HepG2 (cell line): ENCODE measurements around the gene UBE2B. TPM values are rescaled to one million over a fixed set of nuclear protein-coding genes. Genes with fewer than 3 reads are reported as not detected.

Source experiments
- FOXK2 ChIP-seq: fragments of 450-650 bp; IDR thresholded peaks from 2 replicates; pipeline ENCODE4 v1.6.1; 2016
- HNRNPH1 ChIP-seq: fragments of 200-400 bp; formaldehyde crosslinking; optimal IDR thresholded peaks from 2 replicates; pipeline ENCODE3; 2017; ENCODE audit warnings: mild to moderate bottlenecking, low read depth, low read length
- KIAA2018 ChIP-seq: sonication (generic); formaldehyde crosslinking; IDR thresholded peaks from 2 replicates; pipeline ENCODE4 v1.5.0; 2020; ENCODE audit warnings: mild to moderate bottlenecking, missing genetic modification reagents, borderline replicate concordance
- KLF6 ChIP-seq: IDR thresholded peaks from 2 replicates; pipeline ENCODE4 v1.8.0; 2016; ENCODE audit warnings: missing biosample characterization, missing genetic modification reagents
- KMT2A ChIP-seq: sonication (generic); formaldehyde crosslinking; IDR thresholded peaks from 2 replicates; pipeline ENCODE4 v1.4.0; 2020; ENCODE audit warnings: missing genetic modification reagents
- MTA1 ChIP-seq: sonication (generic); formaldehyde crosslinking; IDR thresholded peaks from 2 replicates; pipeline ENCODE4 v1.4.0; 2020; ENCODE audit warnings: missing genetic modification reagents, mild to moderate bottlenecking, borderline replicate concordance
- REL ChIP-seq: sonication (generic); formaldehyde crosslinking; conservative IDR thresholded peaks from 2 replicates; pipeline ENCODE4 v1.8.0; 2022; ENCODE audit warnings: mild to moderate bottlenecking, missing genetic modification reagents, moderate library complexity
- RELA ChIP-seq: sonication (generic); formaldehyde crosslinking; IDR thresholded peaks from 2 replicates; pipeline ENCODE4 v1.4.0; 2020; ENCODE audit warnings: missing genetic modification reagents
- TARDBP ChIP-seq: sonication (generic); formaldehyde crosslinking; IDR thresholded peaks from 2 replicates; pipeline ENCODE4 v1.8.0; 2022; ENCODE audit warnings: mild to moderate bottlenecking, missing genetic modification reagents
- ZNF24 ChIP-seq: fragments of 450-650 bp; IDR thresholded peaks from 2 replicates; pipeline ENCODE4 v1.6.1; 2017; ENCODE audit warnings: antibody characterized with exemption, mild to moderate bottlenecking
- ZNF354B ChIP-seq: sonication (generic); formaldehyde crosslinking; IDR thresholded peaks from 2 replicates; pipeline ENCODE4 v1.8.0; 2022; ENCODE audit warnings: mild to moderate bottlenecking, missing genetic modification reagents
- ZNF431 ChIP-seq: sonication (generic); formaldehyde crosslinking; IDR thresholded peaks from 2 replicates; pipeline ENCODE4 v1.9.0; 2022; ENCODE audit warnings: missing genetic modification reagents, low read depth, mild to moderate bottlenecking, borderline replicate concordance
- ZNF432 ChIP-seq: sonication (generic); formaldehyde crosslinking; IDR thresholded peaks from 2 replicates; pipeline ENCODE4 v1.5.0; 2020; ENCODE audit warnings: missing genetic modification reagents, mild to moderate bottlenecking, borderline replicate concordance
- ZNF512 ChIP-seq: sonication (generic); formaldehyde crosslinking; IDR thresholded peaks from 2 replicates; pipeline ENCODE4 v1.4.0; 2020; ENCODE audit warnings: mild to moderate bottlenecking, missing genetic modification reagents
- ZNF543 ChIP-seq: sonication (generic); formaldehyde crosslinking; IDR thresholded peaks from 2 replicates; pipeline ENCODE4 v1.4.0; 2020; ENCODE audit warnings: mild to moderate bottlenecking, missing genetic modification reagents
- polyA plus RNA-seq, 8 experiments: library from polyadenylated mRNA; depleted of rRNA in 3 of 8; stranded (reverse) in 7 of 8; unstranded in 1 of 8; fragments of >200 nt; fragmentation: Illumina TruSeq in 4 of 8; extraction: Trizol in 4 of 8; gene quantifications; 2 replicates each; pipeline versions ENCODE4 v1.2.1 to v1.2.3, GENCODE V29; 2011 to 2016; ENCODE audit warnings: low read depth in 4 of 8, missing spikeins in 1 of 8, mixed read lengths in 1 of 8; ENCODE audit not compliant: insufficient read depth in 1 of 8
- total RNA-seq, 5 experiments: library from RNA; depleted of rRNA; stranded (reverse); fragments of >200 nt; fragmentation: Illumina TruSeq; extraction: Trizol; gene quantifications; 2 replicates each; pipeline ENCODE4 v1.2.3, GENCODE V29; 2016; ENCODE audit warnings: low read depth in 1 of 5
- TF ChIP-seq, protein P1 (sequence below): sonication (generic); formaldehyde crosslinking; IDR thresholded peaks from 2 replicates; pipeline ENCODE4 v1.5.0; 2020; ENCODE audit warnings: mild to moderate bottlenecking, missing genetic modification reagents, moderate library complexity

UBE2B gene
- total and polyA plus RNA-seq, 2 of the 13 experiments (the other 11 are each of a cell fraction or from before 2014, with no cell fraction given), result 25.2 to 56.0 TPM

DNA sequence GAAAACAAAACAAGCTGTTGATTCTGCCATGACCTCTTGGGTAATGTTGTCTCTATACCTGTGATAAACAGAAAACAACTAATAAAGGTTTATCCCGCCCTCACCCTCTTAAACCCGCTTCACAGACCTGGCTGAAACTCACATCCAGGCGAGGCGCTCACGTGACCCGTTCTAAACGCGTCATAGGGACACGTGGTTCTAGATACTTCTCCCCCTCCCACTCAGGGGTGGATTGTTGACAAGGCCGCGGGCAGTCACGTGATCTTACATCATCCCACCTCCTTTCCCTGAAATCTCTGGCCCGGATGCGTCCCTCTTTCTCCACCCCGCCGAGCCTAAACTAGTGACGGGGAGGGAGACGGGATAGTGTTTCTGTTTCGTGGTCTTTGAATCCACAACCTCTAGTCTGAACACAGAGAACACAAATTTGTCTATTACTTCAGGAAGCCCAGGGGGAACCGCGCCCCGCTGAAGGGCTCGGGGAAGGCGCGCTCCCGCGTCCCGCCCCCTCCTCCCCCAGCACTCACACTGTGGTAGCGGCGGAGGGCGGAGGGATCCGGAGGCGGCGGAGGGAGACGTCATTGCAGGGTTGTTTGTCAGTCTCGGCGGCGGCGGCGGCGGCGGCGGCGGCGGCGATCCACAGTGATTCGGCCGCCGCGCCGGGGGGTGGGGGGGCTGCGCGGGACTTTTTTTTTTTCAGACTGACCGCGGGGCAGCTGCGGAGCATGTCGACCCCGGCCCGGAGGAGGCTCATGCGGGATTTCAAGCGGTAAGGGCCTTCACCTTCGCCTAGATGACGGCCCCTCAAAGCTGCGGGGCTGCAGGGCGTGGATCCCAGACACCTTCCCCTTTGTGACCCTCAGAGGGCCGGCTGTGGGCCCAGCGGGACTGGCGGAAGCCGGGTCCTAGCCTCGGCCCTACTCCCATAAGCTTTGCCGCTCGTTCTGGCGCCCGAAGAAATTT lies at the start of gene UBE2B (continued):
- TF ChIP-seq KIAA2018 (CRISPR knock-in tag) (no peak), ZNF24 (no peak), ZNF512 (CRISPR knock-in tag) (no peak), REL (CRISPR knock-in tag) (no peak), ZNF354B (CRISPR knock-in tag) (no peak), RELA (CRISPR knock-in tag) (no peak), MTA1 (CRISPR knock-in tag) (peak; percentile 61; the same call in 1 of the 2 replicates), KLF6 (CRISPR knock-in tag) (peak; percentile 97), ZNF431 (CRISPR knock-in tag) (peak; percentile 42; the same call in 1 of the 2 replicates), ZNF543 (peak; percentile 33; the same call in 1 of the 2 replicates), TARDBP (peak; percentile 91), ZNF432 (CRISPR knock-in tag) (no peak), FOXK2 (peak; percentile 99), HNRNPH1 (no peak), KMT2A (CRISPR knock-in tag) (peak; percentile 52)
- TF ChIP-seq, protein P1, sequence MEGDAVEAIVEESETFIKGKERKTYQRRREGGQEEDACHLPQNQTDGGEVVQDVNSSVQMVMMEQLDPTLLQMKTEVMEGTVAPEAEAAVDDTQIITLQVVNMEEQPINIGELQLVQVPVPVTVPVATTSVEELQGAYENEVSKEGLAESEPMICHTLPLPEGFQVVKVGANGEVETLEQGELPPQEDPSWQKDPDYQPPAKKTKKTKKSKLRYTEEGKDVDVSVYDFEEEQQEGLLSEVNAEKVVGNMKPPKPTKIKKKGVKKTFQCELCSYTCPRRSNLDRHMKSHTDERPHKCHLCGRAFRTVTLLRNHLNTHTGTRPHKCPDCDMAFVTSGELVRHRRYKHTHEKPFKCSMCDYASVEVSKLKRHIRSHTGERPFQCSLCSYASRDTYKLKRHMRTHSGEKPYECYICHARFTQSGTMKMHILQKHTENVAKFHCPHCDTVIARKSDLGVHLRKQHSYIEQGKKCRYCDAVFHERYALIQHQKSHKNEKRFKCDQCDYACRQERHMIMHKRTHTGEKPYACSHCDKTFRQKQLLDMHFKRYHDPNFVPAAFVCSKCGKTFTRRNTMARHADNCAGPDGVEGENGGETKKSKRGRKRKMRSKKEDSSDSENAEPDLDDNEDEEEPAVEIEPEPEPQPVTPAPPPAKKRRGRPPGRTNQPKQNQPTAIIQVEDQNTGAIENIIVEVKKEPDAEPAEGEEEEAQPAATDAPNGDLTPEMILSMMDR (CRISPR knock-in tag), result no peak
